GM19328 (cell line): ENCODE data around the gene PDE10A.

Experiments used
- ATAC-seq: cut with Tn5 transposase; IDR thresholded peaks from one replicate; pipeline ENCODE4 v1.9.1; 2021; ENCODE audit warnings: mild to moderate bottlenecking, moderate library complexity; ENCODE audit not compliant: unreplicated experiment

The PDE10A gene

GRCh38 chr6:165662749-165663376 lies at the start of gene PDE10A:
Gene PDE10A (minus strand): TSS chr6:165663241. CDS start chr6:165662811, 430 bp downstream.
- ATAC-seq, result no peak

- no peak for ATAC-seq
Measured at GRCh38 chr6:165708985-165709576, 46.0 kb upstream of the PDE10A start.

- ATAC-seq, result no peak
Measured at GRCh38 chr6:165707067-165707853, 44.2 kb upstream of the PDE10A start.

- ATAC-seq, result no peak
Measured at GRCh38 chr6:165705941-165706340, 42.9 kb upstream of the PDE10A start.

- ATAC-seq, result no peak
Measured at GRCh38 chr6:165704045-165704748, 41.2 kb upstream of the PDE10A start.

- no peak for ATAC-seq
Measured at GRCh38 chr6:165702669-165703068, 39.6 kb upstream of the PDE10A start.

GRCh38 chr6:165701564-165702354 lies 38.7 kb upstream of the PDE10A start:
- ATAC-seq, result no peak

GRCh38 chr6:165701005-165701404 lies 38.0 kb upstream of the PDE10A start:
- ATAC-seq, result no peak

- ATAC-seq, result no peak
Measured at GRCh38 chr6:165698868-165699267, 35.8 kb upstream of the PDE10A start.

- ATAC-seq, result no peak
Measured at GRCh38 chr6:165697171-165697570, 34.1 kb upstream of the PDE10A start.

GRCh38 chr6:165695722-165696515 lies 32.9 kb upstream of the PDE10A start:
- ATAC-seq, result no peak

- ATAC-seq, result no peak
Measured at GRCh38 chr6:165694296-165694695, 31.3 kb upstream of the PDE10A start.

GRCh38 chr6:165692106-165692653 lies 29.1 kb upstream of the PDE10A start:
- no peak for ATAC-seq

- no peak for ATAC-seq
Measured at GRCh38 chr6:165689699-165690098, 26.7 kb upstream of the PDE10A start.

- ATAC-seq, result no peak
Measured at GRCh38 chr6:165686596-165687365, 23.7 kb upstream of the PDE10A start.

- no peak for ATAC-seq
Measured at GRCh38 chr6:165685302-165685701, 22.3 kb upstream of the PDE10A start.

- no peak for ATAC-seq
Measured at GRCh38 chr6:165684333-165684732, 21.3 kb upstream of the PDE10A start.

- no peak for ATAC-seq
Measured at GRCh38 chr6:165680975-165681374, 17.9 kb upstream of the PDE10A start.

- no peak for ATAC-seq
Measured at GRCh38 chr6:165679326-165679725, 16.3 kb upstream of the PDE10A start.
